PC-3 (cell line): Measurements from ENCODE around the gene KCNH8. TPM values are rescaled to one million over a fixed set of nuclear protein-coding genes. Genes with fewer than 3 reads are reported as not detected.

Source experiments
- ATAC-seq: fragments of 200-7000 bp; cut with Tn5 transposase; 2 replicates; pipeline ENCODE4 v1.9.1; 2020; ENCODE audit warnings: mild to moderate bottlenecking, moderate library complexity
- BruUV-seq: library from RNA; stranded (reverse); fragments of 400-500 nt; replicated peaks from 2 replicates; lab custom pipeline; 2021; lab: Mats Ljungman, UMichigan
- CTCF ChIA-PET: fragments of 300-600 bp; sonication (Branson Sonifier 250); formaldehyde crosslinking; loops from one replicate; lab custom pipeline; 2022; ENCODE audit warnings: antibody characterized with exemption; lab: Charles Lee
- POLR2A ChIA-PET: fragments of 300-600 bp; sonication (Branson Sonifier 250); formaldehyde crosslinking; loops from one replicate; lab custom pipeline; 2022; ENCODE audit warnings: antibody characterized with exemption; ENCODE audit not compliant: unreplicated experiment; lab: Charles Lee
- DNase-seq: peaks from one replicate; pipeline ENCODE4 v3.0.0-alpha.2; 2015
- H2AFZ ChIP-seq: fragments of 300-600 bp; sonication (generic); 2 replicates; pipeline ENCODE4 v1.6.0; 2016; ENCODE audit warnings: antibody characterized with exemption, low read length
- H3F3A ChIP-seq: fragments of 300-600 bp; sonication (generic); one replicate; pipeline ENCODE4 v1.6.0; 2017; ENCODE audit warnings: antibody characterized with exemption, low read length, control low read depth, mild to moderate bottlenecking; ENCODE audit not compliant: unreplicated experiment
- H3K27ac ChIP-seq: fragments of 300-600 bp; sonication (generic); 2 replicates; pipeline ENCODE4 v1.5.1; 2016; ENCODE audit warnings: mild to moderate bottlenecking, low read length
- H3K27me3 ChIP-seq: fragments of 300-600 bp; sonication (generic); 2 replicates; pipeline ENCODE4 v1.6.1; 2016; ENCODE audit warnings: low read length, mixed read lengths
- H3K36me3 ChIP-seq: fragments of 300-600 bp; sonication (generic); 2 replicates; pipeline ENCODE4 v1.6.1; 2016; ENCODE audit warnings: low read depth, mixed run types, low read length, mixed read lengths
- H3K4me1 ChIP-seq: fragments of 300-600 bp; sonication (generic); 2 replicates; pipeline ENCODE4 v1.5.1; 2016; ENCODE audit warnings: low read length; ENCODE audit not compliant: insufficient read depth
- H3K4me2 ChIP-seq: fragments of 300-600 bp; sonication (generic); 2 replicates; pipeline ENCODE4 v1.6.0; 2016; ENCODE audit warnings: low read length
- H3K4me3 ChIP-seq: fragments of 300-600 bp; sonication (generic); 2 replicates; pipeline ENCODE4 v1.5.1; 2016; ENCODE audit warnings: mild to moderate bottlenecking, low read length, mixed read lengths
- H3K79me2 ChIP-seq: fragments of 300-600 bp; sonication (generic); 2 replicates; pipeline ENCODE4 v1.6.1; 2017; ENCODE audit warnings: low read length, mixed read lengths
- H3K9ac ChIP-seq: fragments of 300-600 bp; sonication (generic); 2 replicates; pipeline ENCODE4 v1.6.0; 2016; ENCODE audit warnings: mild to moderate bottlenecking, low read length
- H3K9me2 ChIP-seq: fragments of 300-600 bp; sonication (generic); replicated peaks from 2 replicates; pipeline ENCODE4 v1.6.1; 2016; ENCODE audit warnings: mixed run types, low read length, mixed read lengths
- H3K9me3 ChIP-seq: fragments of 300-600 bp; sonication (generic); 2 replicates; pipeline ENCODE4 v1.6.1; 2016; ENCODE audit warnings: low read length, mixed read lengths
- H4K20me1 ChIP-seq: fragments of 300-600 bp; sonication (generic); 2 replicates; pipeline ENCODE4 v1.6.1; 2016; ENCODE audit warnings: low read length, mixed read lengths
- CTCF ChIP-seq: fragments of 300-600 bp; sonication (generic); conservative IDR thresholded peaks from 2 replicates; pipeline ENCODE4 v1.5.1; 2017; ENCODE audit warnings: antibody characterized with exemption, low read depth, mild to moderate bottlenecking, low read length
- EZH2 ChIP-seq: fragments of 300-600 bp; sonication (generic); IDR thresholded peaks from one replicate; pipeline ENCODE4 v1.6.1; 2017; ENCODE audit warnings: antibody characterized with exemption, mild to moderate bottlenecking, low read length; ENCODE audit not compliant: unreplicated experiment
- EZH2phosphoT487 ChIP-seq: fragments of 300-600 bp; sonication (generic); IDR thresholded peaks from 2 replicates; pipeline ENCODE4 v1.6.1; 2018; ENCODE audit warnings: mild to moderate bottlenecking, antibody characterized with exemption, low read length, borderline replicate concordance
- intact Hi-C: fragments of 100-400 bp; cut with micrococcal nuclease; formaldehyde crosslinking; loops from 2 replicates; pipeline ENCODE4 v1.9.0; 2023
- total RNA-seq: library from RNA; depleted of rRNA; stranded (reverse); fragments of >200 nt; gene quantifications from 2 replicates; pipeline ENCODE4 v1.2.3, GENCODE V29; 2014

KCNH8 gene
- total RNA-seq, 1 experiment from 2014 or later, result not detected

DNA sequence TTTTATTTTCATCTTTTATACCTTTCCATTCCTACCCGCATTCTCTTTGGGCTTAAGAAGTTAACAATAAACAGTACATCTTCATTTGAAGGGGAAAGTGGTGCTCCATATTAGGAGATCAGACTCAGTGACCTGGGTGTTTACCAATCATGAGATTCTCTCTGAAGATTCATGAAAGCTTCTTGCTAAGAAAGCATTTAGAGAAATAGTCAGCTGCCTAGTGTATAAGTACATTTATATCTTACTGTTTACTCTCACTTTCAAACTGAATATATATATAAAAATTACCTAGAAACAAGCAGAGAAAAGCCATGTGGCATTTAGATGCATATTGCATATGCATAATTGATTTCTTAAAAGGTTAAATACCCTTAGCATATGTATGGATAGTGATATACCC lies 100.5 kb downstream of the KCNH8 start:
- Histone ChIP-seq H3K36me3 (no peaks in the 10 kb centered on the region), H3K9ac (no peak overlapping the region), H3K79me2 (no peaks in the 10 kb centered on the region), H3K4me1 (no peaks in the 10 kb centered on the region), H3K4me3 (no peak overlapping the region), H4K20me1 (no peaks in the 10 kb centered on the region), H3K9me3 (no peaks in the 10 kb centered on the region), H3K27ac (no peak overlapping the region), H2AFZ (no peak overlapping the region), H3K4me2 (no peak overlapping the region), H3K9me2 (no peaks in the 10 kb centered on the region), H3F3A (no peaks in the 10 kb centered on the region), H3K27me3 (peaks cover 7% of the 10 kb centered on the region; the same call in 1 of the 2 replicates)
- no peak for DNase-seq
- ChIA-PET CTCF (no interaction called here), POLR2A (no interaction called here)
- no peak for TF ChIP-seq CTCF
- TF ChIP-seq EZH2phosphoT487, result no peak
- TF ChIP-seq EZH2, result no peak
- intact Hi-C loops, result no loop called here
- no peak for ATAC-seq
- no TSS peak for BruUV-seq

GRCh38 chr3:19250959-19251610 lies 102.8 kb downstream of the KCNH8 start:
- Histone ChIP-seq H3K4me1 (no peaks in the 10 kb centered on the region), H3K4me3 (no peak overlapping the region), H3K27me3 (peaks cover 7% of the 10 kb centered on the region; the same call in 1 of the 2 replicates), H3K9ac (no peak overlapping the region), H3K4me2 (no peak overlapping the region), H3K9me3 (no peaks in the 10 kb centered on the region), H4K20me1 (no peaks in the 10 kb centered on the region), H3K36me3 (no peaks in the 10 kb centered on the region), H3F3A (no peaks in the 10 kb centered on the region), H3K27ac (no peak overlapping the region), H3K9me2 (no peaks in the 10 kb centered on the region), H2AFZ (no peak overlapping the region), H3K79me2 (no peaks in the 10 kb centered on the region)
- BruUV-seq, result no TSS peak
- ChIA-PET POLR2A (no interaction called here), CTCF (no interaction called here)
- TF ChIP-seq EZH2phosphoT487 (no peak), CTCF (no peak), EZH2 (no peak)
- DNase-seq, result no peak
- no peak for ATAC-seq
- intact Hi-C loops, result no loop called here

GRCh38 chr3:19254189-19254588 lies 105.9 kb downstream of the KCNH8 start:
- H3K4me3 ChIP-seq, result no peak overlapping the region
- no peaks in the 10 kb centered on the region for H3K79me2 ChIP-seq
- no peaks in the 10 kb centered on the region for H3K4me1 ChIP-seq
- no peak for TF ChIP-seq EZH2
- TF ChIP-seq CTCF, result no peak
- TF ChIP-seq EZH2phosphoT487, result no peak
- no peaks in the 10 kb centered on the region for H3K36me3 ChIP-seq
- ATAC-seq (no peak), DNase-seq (no peak)
- ChIA-PET POLR2A (no interaction called here), CTCF (no interaction called here)
- H3K9ac ChIP-seq, result no peak overlapping the region
- no peaks in the 10 kb centered on the region for H3K9me3 ChIP-seq
- H3K27me3 ChIP-seq, result peaks cover 10% of the 10 kb centered on the region; the same call in 1 of the 2 replicates
- H3K9me2 ChIP-seq, result no peaks in the 10 kb centered on the region
- H4K20me1 ChIP-seq, result no peaks in the 10 kb centered on the region
- H3K4me2 ChIP-seq, result no peak overlapping the region
- no TSS peak for BruUV-seq
- H3F3A ChIP-seq, result no peaks in the 10 kb centered on the region
- intact Hi-C loops, result no loop called here
- H2AFZ ChIP-seq, result no peak overlapping the region
- no peak overlapping the region for H3K27ac ChIP-seq
